ENCODE results near the gene NDUFB11. TPM values are rescaled to one million over a fixed set of nuclear protein-coding genes. Genes with fewer than 3 reads are reported as not detected.

NDUFB11 gene
- total RNA-seq, 1 donor from 2014 or later = 98.8 TPM

DNA sequence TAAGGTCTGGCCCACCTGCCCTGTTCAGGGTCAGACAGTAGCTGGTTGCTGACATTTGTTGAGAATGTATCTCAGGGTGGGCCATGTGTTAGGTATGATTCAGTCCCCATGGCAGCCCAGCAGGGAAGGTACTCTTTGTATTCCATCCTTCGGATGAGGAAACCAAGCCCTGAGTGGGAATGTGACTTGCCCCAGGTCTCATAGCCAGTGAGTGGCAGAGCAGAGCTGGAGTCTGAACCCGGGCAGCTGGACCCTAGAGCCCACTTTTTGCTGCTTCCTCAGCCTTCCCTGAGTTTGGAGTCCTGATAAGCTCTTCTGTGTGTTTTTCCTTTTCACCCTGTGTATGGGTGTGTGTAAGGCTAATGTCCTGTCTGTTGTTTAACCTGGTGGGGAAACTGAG is 27.5 kb upstream of the NDUFB11 start:
- H3K9me3 Mint-ChIP-seq = no peaks in the 10 kb centered on the region
- intact Hi-C loops (cut with micrococcal nuclease) = no loop called here
- peaks cover 1% of the 10 kb centered on the region for H3K4me1 Mint-ChIP-seq (ENCODE audit: low read depth)
- no peak for DNase-seq (ENCODE audit: low spot score)
- no peak overlapping the region for H3K4me3 Mint-ChIP-seq (ENCODE audit: low read depth)
- no peak overlapping the region for H3K27ac Mint-ChIP-seq
- H3K27me3 Mint-ChIP-seq (ENCODE audit: low read depth) = no peaks in the 10 kb centered on the region
- peaks cover 51% of the 10 kb centered on the region for H3K36me3 Mint-ChIP-seq (ENCODE audit: low read depth)

DNA sequence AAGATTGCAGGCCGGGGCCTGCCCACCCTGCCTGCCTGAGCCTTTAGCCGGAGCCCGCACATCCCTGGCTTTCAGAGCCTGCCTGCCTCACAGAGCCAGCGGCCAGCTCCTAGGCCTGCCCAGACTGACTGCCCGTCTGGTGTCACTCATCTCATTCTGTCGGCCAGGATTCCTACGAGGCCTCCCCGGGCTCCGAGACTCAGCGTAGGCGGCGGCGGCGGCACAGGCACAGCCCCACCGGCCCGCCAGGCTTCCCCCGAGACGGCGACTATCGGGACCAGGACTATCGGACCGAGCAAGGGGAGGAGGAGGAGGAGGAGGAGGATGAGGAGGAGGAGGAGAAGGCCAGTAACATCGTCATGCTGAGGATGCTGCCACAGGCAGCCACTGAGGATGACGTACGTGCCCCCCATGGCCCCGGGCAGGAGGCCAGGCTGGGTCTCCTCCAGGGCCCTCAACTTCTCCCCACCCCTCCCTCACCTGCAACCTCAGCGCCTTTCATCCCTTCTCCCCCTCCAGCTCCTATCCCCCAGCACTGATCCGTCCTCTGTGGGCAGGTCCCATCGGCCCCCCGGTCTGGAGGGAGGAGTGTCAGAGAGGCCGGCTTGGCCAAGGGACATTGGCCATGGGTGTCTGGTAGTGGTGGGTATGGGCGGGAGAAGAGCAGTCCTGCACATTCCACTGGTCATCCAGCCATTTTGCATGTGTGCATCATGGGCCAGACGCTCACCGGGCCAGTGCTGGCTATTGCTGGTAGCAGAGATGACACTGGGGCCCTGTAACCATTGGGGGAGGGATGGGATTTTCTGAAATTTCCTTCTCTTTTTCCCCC is 26.6 kb upstream of the NDUFB11 start:
- Mint-ChIP-seq H3K4me3 (ENCODE audit: low read depth) (no peak overlapping the region), H3K27me3 (ENCODE audit: low read depth) (no peaks in the 10 kb centered on the region), H3K27ac (no peak overlapping the region), H3K4me1 (ENCODE audit: low read depth) (no peaks in the 10 kb centered on the region), H3K36me3 (ENCODE audit: low read depth) (peaks cover 42% of the 10 kb centered on the region), H3K9me3 (no peaks in the 10 kb centered on the region)
- intact Hi-C loops (cut with micrococcal nuclease) = no loop called here
- no peak for DNase-seq (ENCODE audit: low spot score)

DNA sequence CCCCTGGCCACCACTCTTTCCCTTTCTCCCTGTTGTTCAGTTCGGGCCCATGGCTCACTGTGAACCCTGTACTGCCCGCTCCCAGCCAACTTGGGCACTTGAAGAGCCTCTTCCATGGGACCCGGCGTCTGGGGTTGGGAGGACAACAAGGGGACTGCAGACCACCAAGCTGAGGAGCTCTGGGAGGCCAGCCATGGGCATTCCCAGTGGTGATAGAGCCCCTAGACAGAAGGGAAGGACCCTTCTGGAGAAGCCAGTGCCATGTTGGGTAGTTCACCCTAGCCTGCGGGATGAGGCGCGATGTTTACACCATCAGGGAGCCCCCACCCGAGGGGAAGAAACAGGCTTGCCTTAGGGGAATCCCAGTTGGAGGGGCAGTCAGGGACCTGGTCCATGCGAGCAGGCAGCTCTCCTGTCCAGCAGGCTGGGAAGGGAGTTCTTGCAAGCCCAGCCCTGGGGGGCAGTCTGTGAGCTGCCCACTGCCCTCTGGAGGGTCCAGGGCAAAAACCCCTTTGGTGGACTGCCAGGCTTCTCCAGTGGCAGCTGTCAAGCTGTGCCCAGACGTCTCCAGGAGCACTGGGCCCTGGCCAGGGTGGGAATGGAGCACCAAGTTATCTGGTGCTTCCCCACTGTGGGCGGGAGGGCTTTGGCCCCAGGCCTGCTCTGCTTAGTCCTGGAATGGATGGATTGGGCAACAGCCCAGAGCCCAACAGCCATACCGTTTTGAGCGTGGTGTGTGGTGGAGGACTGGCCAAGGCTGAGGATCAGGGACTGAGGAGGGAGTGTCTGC is 25.4 kb upstream of the NDUFB11 start:
- Mint-ChIP-seq H3K4me3 (ENCODE audit: low read depth) (no peak overlapping the region), H3K4me1 (ENCODE audit: low read depth) (no peaks in the 10 kb centered on the region), H3K27me3 (ENCODE audit: low read depth) (no peaks in the 10 kb centered on the region), H3K27ac (no peak overlapping the region), H3K36me3 (ENCODE audit: low read depth) (peaks cover 39% of the 10 kb centered on the region), H3K9me3 (no peaks in the 10 kb centered on the region)
- intact Hi-C loops (cut with micrococcal nuclease) = no loop called here
- no peak for DNase-seq (ENCODE audit: low spot score)

DNA sequence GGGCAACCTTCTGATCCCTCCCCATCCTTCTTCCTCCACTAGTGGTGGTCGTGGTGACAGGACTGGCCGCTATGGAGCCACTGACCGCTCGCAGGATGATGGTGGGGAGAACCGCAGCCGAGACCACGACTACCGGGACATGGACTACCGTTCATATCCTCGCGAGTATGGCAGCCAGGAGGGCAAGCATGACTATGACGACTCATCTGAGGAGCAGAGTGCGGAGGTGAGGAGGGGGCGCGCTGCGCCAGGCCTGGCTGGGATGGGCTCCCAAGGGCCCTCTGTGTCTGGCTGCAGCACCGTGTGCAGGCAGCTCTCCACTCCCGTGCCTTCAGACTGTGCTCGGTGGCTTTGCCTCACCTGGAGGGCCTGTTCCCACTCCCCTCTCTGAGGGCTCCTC is 24.8 kb upstream of the NDUFB11 start:
- no peaks in the 10 kb centered on the region for H3K9me3 Mint-ChIP-seq
- no peak overlapping the region for H3K27ac Mint-ChIP-seq
- H3K27me3 Mint-ChIP-seq (ENCODE audit: low read depth) = no peaks in the 10 kb centered on the region
- intact Hi-C loops (cut with micrococcal nuclease) = no loop called here
- DNase-seq (ENCODE audit: low spot score) = no peak
- H3K36me3 Mint-ChIP-seq (ENCODE audit: low read depth) = peaks cover 41% of the 10 kb centered on the region
- no peaks in the 10 kb centered on the region for H3K4me1 Mint-ChIP-seq (ENCODE audit: low read depth)
- no peak overlapping the region for H3K4me3 Mint-ChIP-seq (ENCODE audit: low read depth)

DNA sequence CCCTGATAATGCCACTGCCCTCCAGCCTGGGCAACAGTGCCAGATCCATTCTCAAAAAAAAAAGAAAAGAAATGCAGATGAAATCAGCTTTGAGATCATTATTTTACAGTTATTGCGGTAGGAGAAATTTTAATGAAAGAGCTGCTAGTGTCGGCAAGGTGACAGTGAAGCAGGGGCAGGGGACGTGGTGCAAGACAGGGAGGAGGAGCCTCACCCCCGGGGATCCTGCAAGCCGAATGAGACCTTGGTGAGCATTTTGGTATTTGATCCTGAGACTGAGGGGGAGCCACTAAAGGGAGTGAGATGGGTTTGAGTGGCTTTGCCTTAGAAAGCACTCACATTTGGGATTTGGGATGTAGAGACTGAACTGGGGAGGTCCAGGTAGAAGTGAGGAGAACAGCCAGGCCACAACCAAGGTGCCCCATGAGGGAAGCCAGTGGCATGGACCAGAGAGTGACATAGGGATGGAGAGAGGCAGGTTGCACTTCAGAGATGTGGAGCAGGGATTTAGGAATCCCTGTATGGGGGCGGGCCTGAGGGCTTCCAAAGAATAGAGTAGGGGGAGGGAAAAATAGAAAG is 24.1 kb upstream of the NDUFB11 start:
- Mint-ChIP-seq H3K27me3 (ENCODE audit: low read depth) (no peaks in the 10 kb centered on the region), H3K9me3 (no peaks in the 10 kb centered on the region), H3K27ac (no peak overlapping the region), H3K4me1 (ENCODE audit: low read depth) (no peaks in the 10 kb centered on the region), H3K4me3 (ENCODE audit: low read depth) (no peak overlapping the region), H3K36me3 (ENCODE audit: low read depth) (peaks cover 41% of the 10 kb centered on the region)
- DNase-seq (ENCODE audit: low spot score) = no peak
- intact Hi-C loops (cut with micrococcal nuclease) = no loop called here

DNA sequence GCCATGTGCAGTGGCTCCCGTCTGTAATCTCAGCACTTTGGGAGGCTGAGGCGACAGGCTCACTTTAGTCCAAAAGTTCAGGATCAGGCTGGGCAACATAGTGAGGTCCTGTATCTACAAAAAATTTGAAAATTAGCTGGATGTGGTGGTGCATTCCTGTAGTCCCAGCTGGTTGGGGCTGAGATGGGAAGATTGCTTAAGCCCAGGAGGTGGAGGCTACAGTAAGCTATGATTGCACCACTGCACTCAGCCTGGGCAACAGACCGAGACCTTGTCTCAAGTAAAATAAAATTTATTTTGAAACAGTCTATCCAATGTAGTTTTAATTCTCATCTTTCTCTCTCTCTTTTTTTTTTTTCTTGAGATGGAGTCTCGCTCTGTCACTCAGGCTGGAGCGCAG is 21.6 kb upstream of the NDUFB11 start:
- DNase-seq (ENCODE audit: low spot score) = no peak
- no peak overlapping the region for H3K27ac Mint-ChIP-seq
- H3K9me3 Mint-ChIP-seq = no peaks in the 10 kb centered on the region
- no peaks in the 10 kb centered on the region for H3K27me3 Mint-ChIP-seq (ENCODE audit: low read depth)
- intact Hi-C loops (cut with micrococcal nuclease) = no loop called here
- H3K36me3 Mint-ChIP-seq (ENCODE audit: low read depth) = peaks cover 35% of the 10 kb centered on the region
- no peak overlapping the region for H3K4me3 Mint-ChIP-seq (ENCODE audit: low read depth)
- H3K4me1 Mint-ChIP-seq (ENCODE audit: low read depth) = no peaks in the 10 kb centered on the region

DNA sequence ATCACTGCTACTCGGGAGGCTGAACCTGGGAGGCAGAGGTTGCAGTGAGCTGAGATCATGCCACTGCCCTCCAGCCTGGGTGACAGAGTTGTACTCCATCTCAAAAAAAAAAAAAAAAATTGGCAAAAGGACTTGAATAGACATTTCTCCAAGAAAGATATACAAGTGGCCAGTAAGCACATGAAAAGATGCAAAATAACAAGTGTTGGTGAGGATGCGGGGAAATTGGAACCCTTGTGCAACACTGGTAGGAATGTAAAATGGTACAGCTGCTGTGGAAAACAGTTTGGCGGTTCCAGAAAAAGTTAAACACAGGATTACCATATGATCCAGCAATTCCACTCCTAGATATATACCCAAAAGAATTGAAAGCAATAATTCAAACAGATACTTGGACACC is 19.9 kb upstream of the NDUFB11 start:
- Mint-ChIP-seq H3K9me3 (no peaks in the 10 kb centered on the region), H3K27me3 (ENCODE audit: low read depth) (no peaks in the 10 kb centered on the region), H3K36me3 (ENCODE audit: low read depth) (peaks cover 40% of the 10 kb centered on the region), H3K4me3 (ENCODE audit: low read depth) (no peak overlapping the region), H3K27ac (no peak overlapping the region), H3K4me1 (ENCODE audit: low read depth) (no peaks in the 10 kb centered on the region)
- DNase-seq (ENCODE audit: low spot score) = no peak
- intact Hi-C loops (cut with micrococcal nuclease) = loop anchor here (5.0 kb wide), 1 partner anchor 113 kb away; no protein-coding TSS in a partner anchor

DNA sequence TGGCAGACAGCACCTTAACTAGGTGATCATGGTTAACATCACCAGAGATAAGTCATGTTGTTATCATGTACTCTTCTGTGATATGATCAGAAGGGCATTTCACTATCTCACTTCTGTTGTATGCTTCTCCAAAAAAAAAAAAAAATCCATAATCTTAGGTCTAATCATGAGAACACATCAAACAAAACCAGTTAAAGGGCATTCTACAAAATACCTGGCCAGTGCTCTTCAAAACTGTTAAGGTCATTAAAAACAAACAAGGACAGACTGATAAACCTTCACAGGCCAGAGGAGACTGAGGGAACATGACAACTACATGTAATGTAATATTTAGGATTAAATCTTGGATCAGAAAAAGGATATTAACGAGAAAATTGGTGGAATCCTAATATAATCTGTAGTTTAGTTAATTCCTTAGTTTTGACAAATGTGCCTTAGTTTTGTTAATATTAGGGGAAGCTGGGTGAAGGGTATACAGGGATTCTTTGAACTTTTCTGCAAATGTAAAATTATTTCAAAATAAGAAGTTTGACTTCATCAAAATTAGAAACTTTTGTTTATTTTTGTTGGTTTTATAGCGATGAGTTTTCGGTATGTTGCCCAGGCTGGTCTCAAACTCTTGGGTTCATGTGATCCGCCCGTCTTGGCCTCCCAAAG is 18.6 kb upstream of the NDUFB11 start:
- Mint-ChIP-seq H3K27ac (no peak overlapping the region), H3K27me3 (ENCODE audit: low read depth) (no peaks in the 10 kb centered on the region), H3K4me1 (ENCODE audit: low read depth) (no peaks in the 10 kb centered on the region), H3K9me3 (no peaks in the 10 kb centered on the region), H3K36me3 (ENCODE audit: low read depth) (peaks cover 35% of the 10 kb centered on the region), H3K4me3 (ENCODE audit: low read depth) (no peak overlapping the region)
- intact Hi-C loops (cut with micrococcal nuclease) = loop anchor here (5.0 kb wide), 1 partner anchor 114 kb away; no protein-coding TSS in a partner anchor
- DNase-seq (ENCODE audit: low spot score) = no peak

DNA sequence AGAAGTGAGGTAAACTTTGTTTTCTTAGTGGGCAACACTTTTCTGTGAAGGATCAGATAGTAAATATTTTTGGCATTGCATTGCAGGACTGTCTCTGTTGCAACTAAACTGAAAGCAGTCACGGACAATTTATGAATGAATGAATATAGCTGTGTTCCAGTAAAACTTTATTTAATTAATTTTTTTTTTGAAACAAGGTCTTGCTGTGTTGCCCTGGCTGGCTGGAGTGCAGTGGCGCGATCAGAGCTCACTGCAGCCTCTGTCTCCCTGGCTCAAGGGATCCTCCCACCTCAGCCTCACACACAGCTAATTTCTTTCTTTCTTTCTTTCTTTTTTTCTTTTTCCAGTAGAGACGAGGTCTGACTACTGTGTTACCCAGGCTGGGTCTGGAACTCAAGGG is 16.3 kb upstream of the NDUFB11 start:
- H3K9me3 Mint-ChIP-seq = no peaks in the 10 kb centered on the region
- H3K4me1 Mint-ChIP-seq (ENCODE audit: low read depth) = no peaks in the 10 kb centered on the region
- H3K36me3 Mint-ChIP-seq (ENCODE audit: low read depth) = peaks cover 49% of the 10 kb centered on the region
- H3K27ac Mint-ChIP-seq = no peak overlapping the region
- intact Hi-C loops (cut with micrococcal nuclease) = loop anchor here (5.0 kb wide), 1 partner anchor 117 kb away; no protein-coding TSS in a partner anchor
- DNase-seq (ENCODE audit: low spot score) = no peak
- no peaks in the 10 kb centered on the region for H3K27me3 Mint-ChIP-seq (ENCODE audit: low read depth)
- no peak overlapping the region for H3K4me3 Mint-ChIP-seq (ENCODE audit: low read depth)

DNA sequence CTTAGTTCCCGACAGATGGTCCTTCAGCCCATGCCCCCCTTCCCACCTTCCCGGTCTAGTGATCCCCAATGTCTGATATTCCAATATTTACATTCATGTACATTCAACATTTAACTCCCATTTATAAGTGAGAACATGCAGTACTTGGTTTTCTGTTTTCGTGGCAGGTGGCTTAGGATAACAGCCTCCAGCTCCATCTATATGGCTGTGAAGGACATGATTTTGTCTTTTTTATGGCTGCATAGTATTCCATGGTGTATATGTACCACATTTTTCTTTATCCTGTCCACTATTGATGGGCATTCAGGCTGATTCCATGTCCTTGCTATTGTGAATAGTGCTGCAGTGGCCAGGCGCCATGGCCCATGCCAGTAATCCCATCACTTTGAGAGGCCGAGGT is 14.3 kb upstream of the NDUFB11 start:
- intact Hi-C loops (cut with micrococcal nuclease) = no loop called here
- Mint-ChIP-seq H3K27ac (no peak overlapping the region), H3K4me3 (ENCODE audit: low read depth) (no peak overlapping the region), H3K27me3 (ENCODE audit: low read depth) (no peaks in the 10 kb centered on the region), H3K9me3 (no peaks in the 10 kb centered on the region), H3K36me3 (ENCODE audit: low read depth) (peaks cover 43% of the 10 kb centered on the region), H3K4me1 (ENCODE audit: low read depth) (no peaks in the 10 kb centered on the region)
- no peak for DNase-seq (ENCODE audit: low spot score)

DNA sequence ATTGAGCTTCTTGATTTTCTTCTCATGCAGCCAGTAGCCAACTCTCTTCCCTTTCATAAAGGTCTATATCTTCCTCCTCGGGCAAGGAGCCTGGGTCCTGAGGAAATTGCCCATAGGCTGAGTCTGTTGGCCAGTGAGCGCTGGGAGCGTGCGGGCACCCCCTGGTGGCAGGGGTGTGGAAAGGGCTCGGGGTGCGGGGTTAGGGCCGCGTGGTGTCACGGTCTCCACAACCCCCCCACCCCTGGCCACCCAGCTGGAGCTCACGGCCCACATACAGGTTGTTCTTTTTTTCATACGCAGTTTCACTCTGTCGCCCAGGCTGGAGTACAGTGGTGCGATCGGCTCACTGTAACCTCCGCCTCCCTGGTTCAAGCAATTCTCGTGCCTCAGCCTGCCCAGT is 13.6 kb upstream of the NDUFB11 start:
- Mint-ChIP-seq H3K4me1 (ENCODE audit: low read depth) (no peaks in the 10 kb centered on the region), H3K36me3 (ENCODE audit: low read depth) (peaks cover 45% of the 10 kb centered on the region), H3K27me3 (ENCODE audit: low read depth) (no peaks in the 10 kb centered on the region)

DNA sequence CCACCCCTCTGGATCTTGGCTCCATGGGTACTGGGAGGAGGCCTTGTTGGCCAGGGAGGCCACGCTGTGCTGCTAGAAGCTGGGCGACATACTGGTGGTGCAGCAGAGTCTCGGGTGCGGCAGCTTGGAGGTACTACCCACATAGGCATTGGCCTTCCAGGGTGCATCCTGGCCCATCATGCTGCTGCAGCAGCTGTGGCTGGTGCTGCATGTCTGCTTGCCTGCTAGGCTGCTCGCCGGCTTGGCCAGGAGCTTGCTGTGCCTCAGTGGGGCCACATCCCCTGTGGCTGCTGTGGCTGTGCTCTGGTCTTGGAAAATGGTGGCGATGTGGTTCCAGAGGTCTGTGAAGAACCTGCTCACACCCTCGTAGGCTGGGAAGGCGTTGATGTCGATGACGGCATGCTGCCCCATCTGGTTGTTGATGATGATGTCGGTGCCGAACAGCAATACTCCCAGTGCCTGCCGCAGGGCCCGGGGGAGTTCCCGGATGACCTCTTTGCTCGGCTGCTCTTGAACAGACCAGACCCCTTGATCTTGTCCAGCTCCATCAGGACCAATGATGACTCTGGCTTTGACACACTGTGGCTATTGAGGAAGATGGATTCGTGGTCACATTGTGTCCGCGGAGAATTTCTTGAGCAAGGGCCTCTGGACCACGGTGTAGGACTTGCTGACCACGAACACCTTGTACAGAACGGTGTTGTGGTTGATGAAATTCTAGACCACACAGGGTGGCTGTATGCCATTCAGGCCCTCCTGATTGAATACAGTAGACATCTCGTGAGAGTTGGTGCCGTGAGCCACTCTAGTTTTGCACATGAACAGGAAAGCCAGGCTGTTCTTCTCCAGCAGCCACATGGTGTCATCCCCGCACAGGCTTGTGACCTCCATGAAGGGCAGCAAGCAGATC is 12.4 kb upstream of the NDUFB11 start:
- Mint-ChIP-seq H3K9me3 (no peaks in the 10 kb centered on the region), H3K4me1 (ENCODE audit: low read depth) (no peaks in the 10 kb centered on the region), H3K27me3 (ENCODE audit: low read depth) (no peaks in the 10 kb centered on the region), H3K27ac (no peak overlapping the region), H3K36me3 (ENCODE audit: low read depth) (peaks cover 45% of the 10 kb centered on the region), H3K4me3 (ENCODE audit: low read depth) (no peak overlapping the region)
- intact Hi-C loops (cut with micrococcal nuclease) = no loop called here
- DNase-seq (ENCODE audit: low spot score) = no peak

More for the DNA sequence above, 13.6 kb upstream of the NDUFB11 start:
- Mint-ChIP-seq H3K9me3 (no peaks in the 10 kb centered on the region), H3K27ac (no peak overlapping the region), H3K4me3 (ENCODE audit: low read depth) (no peak overlapping the region)
- DNase-seq (ENCODE audit: low spot score) = no peak
- intact Hi-C loops (cut with micrococcal nuclease) = no loop called here
